ENCODE measurements around the gene TACSTD2. TPM values are rescaled to one million over a fixed set of nuclear protein-coding genes. Genes with fewer than 3 reads are reported as not detected.
A peak's percentile ranks its signal among the peaks of the same experiment; 100 is the strongest.

Gene TACSTD2
- total and polyA plus RNA-seq, 4 experiments from 2014 or later: not detected

DNA sequence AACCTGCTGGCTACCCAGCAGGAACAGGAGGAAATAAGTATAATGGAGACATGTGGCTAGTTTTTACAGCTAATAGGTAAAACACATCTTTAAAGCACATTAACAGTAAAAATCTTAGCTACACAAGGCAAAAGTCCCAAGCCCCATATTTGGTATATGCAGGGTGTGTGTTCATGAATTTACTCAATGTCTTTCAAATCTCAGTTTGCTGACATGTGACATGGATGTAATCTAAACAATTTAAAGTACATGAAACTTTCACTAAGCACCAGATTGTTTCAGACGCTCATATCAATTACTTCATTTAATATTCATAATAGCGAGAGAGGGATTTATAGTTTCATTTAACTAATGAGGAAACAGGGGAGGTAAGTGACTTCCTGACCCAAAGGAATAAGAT is 3.9 kb downstream of the TACSTD2 start:
- Mint-ChIP-seq H3K4me3 (no peak overlapping the region), H3K9me3 (no peaks in the 10 kb centered on the region), H3K27me3 (peaks cover 43 to 48% of the 10 kb centered on the region in 2 donors), H3K36me3 (no peaks in the 10 kb centered on the region), H3K4me1 (peaks cover 14 to 38% (median 29%) of the 10 kb centered on the region in 4 donors), H3K27ac (peak overlapping the region in 1 of 7 donors; percentile 9)
- H3K27me3 ChIP-seq (ENCODE audit: insufficient read depth, low read length): peaks cover 10% of the 10 kb centered on the region
- H3K4me3 ChIP-seq (ENCODE audit: low read length in 2 of 2): no peak overlapping the region
- no peak for DNase-seq
- POLR2A ChIA-PET (ENCODE audit: partially characterized antibody): no interaction called here
- CTCF ChIA-PET (ENCODE audit: partially characterized antibody): no interaction called here
- H3K9me3 ChIP-seq (ENCODE audit: control insufficient read depth in 1 of 2, low read length in 2 of 2): no peaks in the 10 kb centered on the region
- intact Hi-C loops (cut with micrococcal nuclease): no loop called here
- no peaks in the 10 kb centered on the region for H3K36me3 ChIP-seq (ENCODE audit: insufficient read depth, low read length)
- no peak overlapping the region for H3K27ac ChIP-seq (ENCODE audit: low read depth, low read length)
- H3K4me1 ChIP-seq (ENCODE audit: insufficient read depth, low read length): peaks cover 24% of the 10 kb centered on the region

DNA sequence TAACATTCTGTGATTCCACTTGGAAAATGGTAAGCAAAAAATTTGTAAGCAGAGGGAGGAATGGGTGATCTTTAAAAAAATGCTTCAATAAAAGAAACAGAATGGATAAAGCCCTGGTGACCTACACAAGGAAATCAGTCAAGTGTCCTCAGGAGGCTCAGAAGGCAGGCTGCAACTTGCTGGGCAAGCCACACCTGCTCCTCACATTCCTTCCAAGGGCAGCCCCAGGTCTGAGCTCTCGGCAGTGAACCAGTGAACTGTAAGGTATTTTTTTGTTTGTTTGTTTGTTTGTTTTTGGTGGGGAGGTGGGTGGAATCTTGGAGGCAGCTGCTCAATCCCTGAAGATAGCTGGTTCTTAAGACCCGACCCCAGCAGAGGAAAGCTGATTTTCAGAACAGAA is 4.4 kb downstream of the TACSTD2 start:
- Histone ChIP-seq H3K4me1 (ENCODE audit: insufficient read depth, low read length) (peaks cover 20% of the 10 kb centered on the region), H3K27me3 (ENCODE audit: insufficient read depth, low read length) (peaks cover 11% of the 10 kb centered on the region), H3K9me3 (ENCODE audit: control insufficient read depth in 1 of 2, low read length in 2 of 2) (no peaks in the 10 kb centered on the region), H3K36me3 (ENCODE audit: insufficient read depth, low read length) (no peaks in the 10 kb centered on the region), H3K27ac (ENCODE audit: low read depth, low read length) (no peak overlapping the region), H3K4me3 (ENCODE audit: low read length in 2 of 2) (no peak overlapping the region)
- ChIA-PET POLR2A (ENCODE audit: partially characterized antibody) (no interaction called here), CTCF (ENCODE audit: partially characterized antibody) (interaction anchor here (1.3 kb wide), 1 partner anchor 80 kb away, joined by 3 read pairs; no protein-coding TSS in a partner anchor)
- Mint-ChIP-seq H3K36me3 (no peaks in the 10 kb centered on the region), H3K9me3 (no peaks in the 10 kb centered on the region), H3K27me3 (peaks cover 39 to 44% of the 10 kb centered on the region in 2 donors), H3K4me3 (no peak overlapping the region), H3K27ac (peak overlapping the region in 1 of 7 donors; percentile 9), H3K4me1 (peaks cover 14 to 34% (median 25%) of the 10 kb centered on the region in 4 donors)
- no peak for DNase-seq
- intact Hi-C loops (cut with micrococcal nuclease): no loop called here

DNA sequence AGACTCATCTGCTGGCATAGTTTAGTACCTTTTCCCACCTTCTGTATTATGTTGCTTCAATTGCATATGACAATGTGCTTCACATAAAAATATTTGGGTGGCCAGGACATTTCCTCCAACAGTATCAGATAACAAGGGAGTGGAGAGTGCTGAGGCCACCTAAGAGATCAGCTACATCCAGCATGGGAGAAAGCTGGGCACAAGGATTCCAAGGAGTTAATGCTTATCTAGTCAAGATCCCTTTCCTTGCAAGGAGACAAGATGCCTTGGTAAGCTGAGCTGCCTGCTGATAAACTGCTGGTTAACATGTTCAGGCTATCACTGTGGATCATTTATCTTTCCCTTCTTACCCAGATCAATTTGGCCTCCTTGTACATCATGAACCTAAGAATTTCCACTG is 5.4 kb downstream of the TACSTD2 start:
- Histone ChIP-seq H3K36me3 (ENCODE audit: insufficient read depth, low read length) (no peaks in the 10 kb centered on the region), H3K27ac (ENCODE audit: low read depth, low read length) (no peak overlapping the region), H3K4me1 (ENCODE audit: insufficient read depth, low read length) (peaks cover 19% of the 10 kb centered on the region), H3K4me3 (ENCODE audit: low read length in 2 of 2) (no peak overlapping the region), H3K27me3 (ENCODE audit: insufficient read depth, low read length) (peaks cover 11% of the 10 kb centered on the region), H3K9me3 (ENCODE audit: control insufficient read depth in 1 of 2, low read length in 2 of 2) (no peaks in the 10 kb centered on the region)
- intact Hi-C loops (cut with micrococcal nuclease): no loop called here
- CTCF ChIA-PET (ENCODE audit: partially characterized antibody): interaction anchor here (0.6 to 1.3 kb wide), 2 partner anchors 11 to 81 kb away, joined by 3 read pairs; no protein-coding TSS in a partner anchor
- no peak overlapping the region for H3K27ac Mint-ChIP-seq
- peaks cover 12 to 29% (median 21%) of the 10 kb centered on the region in 4 donors for H3K4me1 Mint-ChIP-seq
- H3K4me3 Mint-ChIP-seq: no peak overlapping the region
- DNase-seq: no peak
- H3K36me3 Mint-ChIP-seq: no peaks in the 10 kb centered on the region
- H3K27me3 Mint-ChIP-seq: peaks cover 34 to 40% of the 10 kb centered on the region in 2 donors
- no peaks in the 10 kb centered on the region for H3K9me3 Mint-ChIP-seq
- POLR2A ChIA-PET (ENCODE audit: partially characterized antibody): no interaction called here

DNA sequence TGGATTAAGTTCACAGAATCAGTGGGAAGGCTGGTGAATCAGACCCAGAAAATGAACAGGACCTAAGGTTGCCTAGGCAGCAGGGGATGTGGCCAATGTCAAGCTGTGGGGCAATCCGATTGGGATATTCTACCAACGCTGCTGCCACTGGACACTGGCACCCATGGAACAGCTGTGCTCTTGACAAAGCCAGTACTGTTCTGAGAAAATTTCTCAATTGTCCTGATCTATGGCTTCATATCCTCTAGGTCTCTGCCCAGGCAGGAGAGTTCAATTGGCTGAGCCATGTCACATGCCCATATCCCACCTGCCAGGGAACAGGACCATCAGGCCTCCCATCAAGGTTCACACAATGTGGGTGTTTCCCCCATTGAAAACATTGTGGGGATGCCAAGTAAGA is 6.2 kb downstream of the TACSTD2 start:
- no peaks in the 10 kb centered on the region for H3K9me3 Mint-ChIP-seq
- H3K9me3 ChIP-seq (ENCODE audit: control insufficient read depth in 1 of 2, low read length in 2 of 2): no peaks in the 10 kb centered on the region
- no peak for DNase-seq
- CTCF ChIA-PET (ENCODE audit: partially characterized antibody): no interaction called here
- H3K4me3 ChIP-seq (ENCODE audit: low read length in 2 of 2): no peak overlapping the region
- H3K27me3 Mint-ChIP-seq: peaks cover 28 to 34% of the 10 kb centered on the region in 2 donors
- intact Hi-C loops (cut with micrococcal nuclease): no loop called here
- H3K27me3 ChIP-seq (ENCODE audit: insufficient read depth, low read length): peaks cover 10% of the 10 kb centered on the region
- peaks cover 12 to 22% (median 15%) of the 10 kb centered on the region in 4 donors for H3K4me1 Mint-ChIP-seq
- H3K27ac Mint-ChIP-seq: no peak overlapping the region
- H3K36me3 Mint-ChIP-seq: no peaks in the 10 kb centered on the region
- no peak overlapping the region for H3K27ac ChIP-seq (ENCODE audit: low read depth, low read length)
- H3K4me1 ChIP-seq (ENCODE audit: insufficient read depth, low read length): peaks cover 15% of the 10 kb centered on the region
- POLR2A ChIA-PET (ENCODE audit: partially characterized antibody): no interaction called here
- no peak overlapping the region for H3K4me3 Mint-ChIP-seq
- H3K36me3 ChIP-seq (ENCODE audit: insufficient read depth, low read length): no peaks in the 10 kb centered on the region

DNA sequence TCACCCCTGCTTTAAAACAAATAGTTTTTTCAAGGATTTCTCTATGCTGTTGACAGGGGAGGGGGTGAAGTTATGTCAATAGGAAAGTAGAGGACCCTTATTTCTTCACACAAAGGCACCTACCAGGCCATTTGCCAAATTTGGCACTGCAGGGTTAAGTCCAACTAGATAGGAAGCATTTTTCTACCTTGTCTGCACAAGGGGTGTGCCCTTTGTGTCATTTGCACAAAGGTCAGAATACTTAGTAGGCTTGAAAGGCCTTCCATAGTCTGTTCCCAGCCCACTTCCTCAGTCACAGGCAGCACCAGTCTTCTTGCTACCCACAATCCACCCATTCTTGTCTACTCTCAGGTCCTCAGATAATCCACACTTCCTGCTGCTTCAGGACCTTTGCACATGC is 7.0 kb downstream of the TACSTD2 start:
- Histone ChIP-seq H3K4me1 (ENCODE audit: insufficient read depth, low read length) (peaks cover 13% of the 10 kb centered on the region), H3K27me3 (ENCODE audit: insufficient read depth, low read length) (peaks cover 4% of the 10 kb centered on the region), H3K9me3 (ENCODE audit: control insufficient read depth in 1 of 2, low read length in 2 of 2) (no peaks in the 10 kb centered on the region), H3K27ac (ENCODE audit: low read depth, low read length) (no peak overlapping the region), H3K4me3 (ENCODE audit: low read length in 2 of 2) (no peak overlapping the region), H3K36me3 (ENCODE audit: insufficient read depth, low read length) (no peaks in the 10 kb centered on the region)
- no peak for DNase-seq
- peaks cover 9 to 17% (median 12%) of the 10 kb centered on the region in 4 donors for H3K4me1 Mint-ChIP-seq
- no peak overlapping the region for H3K4me3 Mint-ChIP-seq
- ChIA-PET CTCF (ENCODE audit: partially characterized antibody) (no interaction called here), POLR2A (ENCODE audit: partially characterized antibody) (no interaction called here)
- H3K27me3 Mint-ChIP-seq: peaks cover 23 to 35% of the 10 kb centered on the region in 2 donors
- no peak overlapping the region for H3K27ac Mint-ChIP-seq
- no peaks in the 10 kb centered on the region for H3K9me3 Mint-ChIP-seq
- intact Hi-C loops (cut with micrococcal nuclease): no loop called here
- no peaks in the 10 kb centered on the region for H3K36me3 Mint-ChIP-seq

DNA sequence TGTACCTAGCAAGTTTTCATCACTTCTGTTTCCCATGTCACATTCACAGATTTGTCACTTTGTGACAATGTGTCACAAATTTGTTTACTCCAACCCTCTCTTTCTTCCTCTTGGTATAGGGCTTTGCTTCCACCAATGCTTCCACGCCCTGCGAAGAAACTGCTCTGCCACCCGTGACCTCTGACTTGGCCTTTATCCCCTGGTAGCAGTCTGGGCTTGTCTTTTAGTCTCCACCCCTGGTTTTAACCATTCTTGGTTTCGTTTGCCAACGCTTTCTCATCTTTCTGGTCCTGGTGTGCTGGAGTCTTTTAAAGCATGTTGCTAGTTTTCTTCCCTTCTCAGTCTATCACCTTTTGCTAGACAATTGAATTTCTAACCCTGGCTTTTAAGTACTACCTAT is 8.1 kb downstream of the TACSTD2 start:
- no peak overlapping the region for H3K4me3 Mint-ChIP-seq
- DNase-seq: no peak
- intact Hi-C loops (cut with micrococcal nuclease): no loop called here
- peaks cover 18 to 35% of the 10 kb centered on the region in 2 donors for H3K27me3 Mint-ChIP-seq
- H3K9me3 Mint-ChIP-seq: no peaks in the 10 kb centered on the region
- Histone ChIP-seq H3K36me3 (ENCODE audit: insufficient read depth, low read length) (no peaks in the 10 kb centered on the region), H3K27me3 (ENCODE audit: insufficient read depth, low read length) (peaks cover 4% of the 10 kb centered on the region), H3K4me3 (ENCODE audit: low read length in 2 of 2) (no peak overlapping the region), H3K9me3 (ENCODE audit: control insufficient read depth in 1 of 2, low read length in 2 of 2) (no peaks in the 10 kb centered on the region), H3K27ac (ENCODE audit: low read depth, low read length) (no peak overlapping the region), H3K4me1 (ENCODE audit: insufficient read depth, low read length) (peaks cover 8% of the 10 kb centered on the region)
- H3K36me3 Mint-ChIP-seq: no peaks in the 10 kb centered on the region
- H3K27ac Mint-ChIP-seq: no peak overlapping the region
- peaks cover 6 to 11% (median 7%) of the 10 kb centered on the region in 4 donors for H3K4me1 Mint-ChIP-seq
- POLR2A ChIA-PET (ENCODE audit: partially characterized antibody): no interaction called here
- CTCF ChIA-PET (ENCODE audit: partially characterized antibody): no interaction called here

DNA sequence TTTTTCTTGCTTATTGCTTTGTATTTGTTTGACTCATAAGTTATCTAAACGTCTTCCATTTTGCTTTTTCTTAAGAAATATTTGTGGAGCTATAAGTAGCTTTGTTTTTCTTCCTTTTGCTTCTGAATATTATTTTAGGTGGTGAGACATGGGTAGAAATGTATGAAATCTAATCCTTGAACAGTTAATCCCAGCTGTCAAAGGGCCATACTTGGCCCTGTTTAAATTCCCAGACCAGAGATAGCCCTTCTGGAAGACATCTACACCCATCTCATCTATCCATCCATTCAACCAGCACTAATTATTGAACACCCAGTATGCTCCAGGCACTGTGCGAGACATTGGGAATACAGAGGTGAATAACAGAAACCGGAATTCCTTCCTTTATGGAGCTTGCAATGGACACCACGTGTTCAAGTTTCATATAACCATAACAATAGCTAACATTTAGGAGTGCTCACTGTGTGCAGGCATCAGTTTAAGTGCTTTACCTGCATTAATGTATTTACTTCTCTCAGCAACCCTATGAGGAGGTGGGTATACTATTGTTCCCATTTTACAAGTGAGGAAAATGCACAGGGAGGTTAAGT is 8.7 kb downstream of the TACSTD2 start:
- Mint-ChIP-seq H3K4me1 (peaks cover 1 to 6% (median 2%) of the 10 kb centered on the region in 4 donors), H3K36me3 (no peaks in the 10 kb centered on the region), H3K27me3 (peaks cover 18 to 33% of the 10 kb centered on the region in 2 donors), H3K27ac (no peak overlapping the region), H3K9me3 (peaks cover 0 to 2% (median 0%) of the 10 kb centered on the region in 8 donors), H3K4me3 (no peak overlapping the region)
- DNase-seq: no peak
- intact Hi-C loops (cut with micrococcal nuclease): no loop called here
- peaks cover 4% of the 10 kb centered on the region for H3K27me3 ChIP-seq (ENCODE audit: insufficient read depth, low read length)
- POLR2A ChIA-PET (ENCODE audit: partially characterized antibody): no interaction called here
- peaks cover 3% of the 10 kb centered on the region for H3K4me1 ChIP-seq (ENCODE audit: insufficient read depth, low read length)
- no peaks in the 10 kb centered on the region for H3K36me3 ChIP-seq (ENCODE audit: insufficient read depth, low read length)
- H3K27ac ChIP-seq (ENCODE audit: low read depth, low read length): no peak overlapping the region
- CTCF ChIA-PET (ENCODE audit: partially characterized antibody): no interaction called here
- no peaks in the 10 kb centered on the region for H3K9me3 ChIP-seq (ENCODE audit: control insufficient read depth in 1 of 2, low read length in 2 of 2)
- H3K4me3 ChIP-seq (ENCODE audit: low read length in 2 of 2): no peak overlapping the region

Measured in CD4-positive, alpha-beta memory T cell (primary cell).